Activated T-helper 9 cell treated with anti-CD3 and anti-CD28 coated beads, Interleukin-2, amount 50 U/mL, for 16 hours (primary cell): ENCODE measurements around the gene PSMF1.
"Not testable (repeated sequence)": the region's sequence is repeated elsewhere in the genome, so short reads cannot be mapped to it uniquely, and the experiment has no call there.

ENCODE experiments used
- DNase-seq: peaks from one replicate; pipeline ENCODE4 v3.0.0-alpha.2; 2020; ENCODE audit warnings: low read depth

The PSMF1 gene

GRCh38 chr20:1215386-1216170 lies 97.2 kb downstream of the PSMF1 start:
- peak; percentile 15 for DNase-seq

- not testable (repeated sequence) for DNase-seq
Observed at GRCh38 chr20:1216527-1217427, 98.4 kb downstream of the PSMF1 start.
